ENCODE results near the gene CNNM4.

CNNM4 gene

GRCh38 chr2:96816836-96817702 is 56.4 kb downstream of the CNNM4 start:
- FAIRE-seq (peak; percentile 60), DNase-seq (ENCODE audit: insufficient read length, low spot score) (no peak)
- TF ChIP-seq PAX5 (IDR thresholded peaks at IDR 0.05; ENCODE audit: insufficient read depth, low read length, severe bottlenecking) (no peak), TAF1 (IDR thresholded peaks at IDR 0.05; ENCODE audit: low read depth, low read length) (no peak), POU2F2 (IDR thresholded peaks at IDR 0.05; ENCODE audit: low read depth, low read length) (no peak), SPI1 (IDR thresholded peaks at IDR 0.05; ENCODE audit: low read depth, low read length) (no peak), POLR2AphosphoS5 (IDR thresholded peaks at IDR 0.05; ENCODE audit: low read depth, low read length) (no peak), POLR2A (IDR thresholded peaks at IDR 0.05; ENCODE audit: low read depth, low read length) (no peak)

GRCh38 chr2:96817882-96818281 is 57.2 kb downstream of the CNNM4 start:
- FAIRE-seq (no peak), DNase-seq (ENCODE audit: insufficient read length, low spot score) (no peak)
- TF ChIP-seq POLR2AphosphoS5 (IDR thresholded peaks at IDR 0.05; ENCODE audit: low read depth, low read length), result no peak
- TF ChIP-seq TAF1 (IDR thresholded peaks at IDR 0.05; ENCODE audit: low read depth, low read length), result no peak
- no peak for TF ChIP-seq POLR2A (IDR thresholded peaks at IDR 0.05; ENCODE audit: low read depth, low read length)
- TF ChIP-seq SPI1 (IDR thresholded peaks at IDR 0.05; ENCODE audit: low read depth, low read length), result no peak
- no peak for TF ChIP-seq PAX5 (IDR thresholded peaks at IDR 0.05; ENCODE audit: insufficient read depth, low read length, severe bottlenecking)
- no peak for TF ChIP-seq POU2F2 (IDR thresholded peaks at IDR 0.05; ENCODE audit: low read depth, low read length)

DNA sequence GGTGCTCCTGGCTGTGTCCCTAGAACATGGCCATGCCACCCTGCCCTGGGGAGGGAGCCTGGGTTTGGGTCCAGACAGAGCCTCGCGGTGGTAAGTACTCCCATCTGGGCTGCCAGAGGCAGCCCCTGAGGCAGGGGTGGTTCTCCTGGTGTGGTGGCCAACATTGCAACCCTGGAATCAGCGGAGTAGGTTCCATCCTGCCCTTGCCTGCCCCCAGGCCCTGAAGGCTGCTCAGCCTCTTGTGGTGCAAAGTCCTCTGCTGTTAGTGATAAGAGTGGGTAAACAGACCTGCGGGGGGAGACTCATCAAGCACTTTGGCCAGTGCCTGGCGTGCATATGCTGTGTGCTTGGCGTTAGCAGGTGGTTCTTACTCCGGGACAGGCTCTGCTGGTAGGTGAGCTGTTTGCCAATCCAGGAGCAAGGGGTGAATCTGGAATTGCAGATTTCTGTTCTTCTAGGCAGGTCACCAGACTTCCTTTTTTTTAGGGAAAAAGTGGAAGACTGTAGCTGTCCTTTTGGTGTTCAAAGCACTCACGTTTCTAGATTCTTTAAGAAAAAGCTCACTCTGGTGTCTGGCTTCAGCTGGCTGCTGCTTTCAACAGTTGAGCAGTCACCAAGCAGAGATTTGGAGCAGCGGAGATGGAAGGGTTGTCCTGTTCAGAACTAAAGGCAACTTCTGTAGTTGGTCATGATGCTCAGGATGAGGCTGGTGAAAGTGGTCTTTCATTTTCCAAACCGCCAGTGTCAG is 58.6 kb downstream of the CNNM4 start:
- TF ChIP-seq POLR2AphosphoS5 (IDR thresholded peaks at IDR 0.05; ENCODE audit: low read depth, low read length) (no peak), TAF1 (IDR thresholded peaks at IDR 0.05; ENCODE audit: low read depth, low read length) (no peak), PAX5 (IDR thresholded peaks at IDR 0.05; ENCODE audit: insufficient read depth, low read length, severe bottlenecking) (no peak), POLR2A (IDR thresholded peaks at IDR 0.05; ENCODE audit: low read depth, low read length) (no peak), POU2F2 (IDR thresholded peaks at IDR 0.05; ENCODE audit: low read depth, low read length) (no peak), SPI1 (IDR thresholded peaks at IDR 0.05; ENCODE audit: low read depth, low read length) (no peak)
- FAIRE-seq, result no peak
- DNase-seq (ENCODE audit: insufficient read length, low spot score), result no peak

- DNase-seq (ENCODE audit: insufficient read length, low spot score), result no peak
- FAIRE-seq, result no peak
- no peak for TF ChIP-seq TAF1 (IDR thresholded peaks at IDR 0.05; ENCODE audit: low read depth, low read length)
Measured at GRCh38 chr2:96819876-96820511, 59.3 kb downstream of the CNNM4 start.

DNA sequence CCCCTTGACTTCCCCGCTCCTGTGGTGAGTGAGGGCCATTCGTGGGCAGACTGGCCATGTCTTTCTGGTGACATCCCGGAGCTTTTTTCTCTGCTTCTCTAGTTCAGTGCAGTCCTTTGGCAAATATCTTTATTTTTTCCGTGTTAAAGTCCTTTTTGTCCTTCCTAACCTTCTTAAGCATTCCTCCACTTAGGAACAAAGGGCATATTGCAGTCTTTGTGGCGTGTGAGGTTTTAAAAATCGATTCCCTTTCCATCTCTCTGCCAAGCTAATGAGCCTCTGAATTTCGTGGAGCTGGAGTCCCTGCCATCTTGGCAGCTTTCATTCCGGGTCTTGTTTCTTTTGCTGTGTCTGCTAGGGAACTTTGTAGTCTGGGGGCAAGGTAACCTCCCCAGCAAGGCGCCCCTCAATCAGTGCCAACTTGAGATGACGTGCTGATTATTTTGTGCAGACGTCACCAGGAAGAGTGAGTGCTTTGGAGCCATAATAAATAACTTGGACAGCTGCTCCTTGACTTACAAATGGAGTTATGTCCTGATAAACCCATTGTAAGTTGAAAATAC is 60.5 kb downstream of the CNNM4 start:
- DNase-seq (ENCODE audit: insufficient read length, low spot score) (no peak), FAIRE-seq (no peak)
- TF ChIP-seq PAX5 (IDR thresholded peaks at IDR 0.05; ENCODE audit: insufficient read depth, low read length, severe bottlenecking) (no peak), POLR2A (IDR thresholded peaks at IDR 0.05; ENCODE audit: low read depth, low read length) (no peak), SPI1 (IDR thresholded peaks at IDR 0.05; ENCODE audit: low read depth, low read length) (no peak), TAF1 (IDR thresholded peaks at IDR 0.05; ENCODE audit: low read depth, low read length) (no peak), POU2F2 (IDR thresholded peaks at IDR 0.05; ENCODE audit: low read depth, low read length) (no peak), POLR2AphosphoS5 (IDR thresholded peaks at IDR 0.05; ENCODE audit: low read depth, low read length) (no peak)

GRCh38 chr2:96822786-96823185 is 62.1 kb downstream of the CNNM4 start:
- DNase-seq (ENCODE audit: insufficient read length, low spot score), result no peak
- TF ChIP-seq SPI1 (IDR thresholded peaks at IDR 0.05; ENCODE audit: low read depth, low read length) (no peak), POU2F2 (IDR thresholded peaks at IDR 0.05; ENCODE audit: low read depth, low read length) (no peak), POLR2A (IDR thresholded peaks at IDR 0.05; ENCODE audit: low read depth, low read length) (no peak), PAX5 (IDR thresholded peaks at IDR 0.05; ENCODE audit: insufficient read depth, low read length, severe bottlenecking) (no peak), TAF1 (IDR thresholded peaks at IDR 0.05; ENCODE audit: low read depth, low read length) (no peak), POLR2AphosphoS5 (IDR thresholded peaks at IDR 0.05; ENCODE audit: low read depth, low read length) (no peak)
- FAIRE-seq, result no peak

DNA sequence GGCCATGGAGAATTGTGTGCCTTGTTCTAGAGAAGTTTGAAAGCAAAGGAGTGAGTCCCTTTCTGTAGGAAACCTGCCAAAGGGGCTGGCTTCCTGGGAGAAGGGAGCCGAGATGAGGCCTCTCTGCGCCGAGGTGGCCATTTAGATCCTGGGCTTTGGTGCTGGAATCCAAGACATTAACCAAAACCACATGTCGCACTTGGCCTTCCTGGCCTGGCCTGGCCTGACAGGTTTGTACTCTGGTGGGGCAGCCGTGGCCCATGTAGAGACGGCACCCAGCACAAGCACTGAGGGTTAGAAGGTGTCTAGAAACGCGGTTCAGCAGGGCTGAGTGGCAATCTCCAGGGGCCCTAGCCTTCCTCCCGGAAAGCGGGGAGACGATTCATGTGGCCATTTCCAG is 62.5 kb downstream of the CNNM4 start:
- FAIRE-seq (no peak), DNase-seq (ENCODE audit: insufficient read length, low spot score) (no peak)
- TF ChIP-seq POU2F2 (IDR thresholded peaks at IDR 0.05; ENCODE audit: low read depth, low read length) (no peak), PAX5 (IDR thresholded peaks at IDR 0.05; ENCODE audit: insufficient read depth, low read length, severe bottlenecking) (no peak), POLR2A (IDR thresholded peaks at IDR 0.05; ENCODE audit: low read depth, low read length) (no peak), TAF1 (IDR thresholded peaks at IDR 0.05; ENCODE audit: low read depth, low read length) (no peak), POLR2AphosphoS5 (IDR thresholded peaks at IDR 0.05; ENCODE audit: low read depth, low read length) (no peak), SPI1 (IDR thresholded peaks at IDR 0.05; ENCODE audit: low read depth, low read length) (no peak)

- DNase-seq (ENCODE audit: insufficient read length, low spot score), result no peak
- FAIRE-seq, result no peak
- TF ChIP-seq POLR2AphosphoS5 (IDR thresholded peaks at IDR 0.05; ENCODE audit: low read depth, low read length) (no peak), POLR2A (IDR thresholded peaks at IDR 0.05; ENCODE audit: low read depth, low read length) (no peak), SPI1 (IDR thresholded peaks at IDR 0.05; ENCODE audit: low read depth, low read length) (no peak), TAF1 (IDR thresholded peaks at IDR 0.05; ENCODE audit: low read depth, low read length) (no peak), PAX5 (IDR thresholded peaks at IDR 0.05; ENCODE audit: insufficient read depth, low read length, severe bottlenecking) (no peak), POU2F2 (IDR thresholded peaks at IDR 0.05; ENCODE audit: low read depth, low read length) (no peak)
Measured at GRCh38 chr2:96824079-96824870, 63.6 kb downstream of the CNNM4 start.

Measured in GM12891 (cell line).